Body of pancreas (tissue), 4 donors: ENCODE data around the gene FGFR3.

ENCODE experiments used
- POLR2A ChIP-seq, 3 donors: fragments of 450-650 bp; IDR thresholded peaks; one replicate each; pipeline ENCODE4 v1.6.1; 2016; ENCODE audit warnings: antibody characterized with exemption in 3 of 3, mild to moderate bottlenecking in 2 of 3
- TF ChIP-seq, protein P1 (sequence below), 7 experiments: fragments of 450-650 bp in 4 of 7; fragments of 200-600 bp in 3 of 7; sonication (generic) in 3 of 7; IDR thresholded peaks; one replicate each; pipeline ENCODE4 v1.5.1; 2016 to 2019; ENCODE audit warnings: antibody characterized with exemption in 7 of 7

DNA sequence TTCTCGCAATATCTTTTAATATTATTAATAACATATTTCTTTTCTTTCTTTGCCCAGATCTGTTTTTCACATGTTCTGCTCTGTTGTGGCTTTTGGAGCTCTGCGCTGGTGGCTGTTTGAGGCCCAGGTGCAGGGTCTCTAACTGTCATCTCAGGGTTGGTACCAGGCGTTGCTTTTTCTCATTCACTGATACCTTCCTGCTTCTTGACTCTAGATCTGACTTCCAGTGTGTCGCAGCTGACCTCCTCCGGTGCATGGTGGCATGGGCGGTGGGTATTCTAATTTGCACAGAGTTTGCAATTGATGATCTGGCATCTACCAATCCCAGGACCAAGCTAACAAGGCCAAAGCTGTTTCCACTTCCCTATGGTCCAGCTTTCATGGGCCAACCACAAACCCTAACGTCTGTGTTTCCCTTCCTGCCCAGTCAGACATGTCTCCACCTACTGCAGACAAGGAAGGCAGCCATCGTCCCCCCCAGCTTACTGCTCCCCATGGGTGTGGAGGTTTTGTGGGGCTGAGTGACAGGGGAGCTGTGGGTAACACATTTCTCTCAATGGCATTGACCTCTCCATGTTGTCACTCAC is 37.6 kb downstream of the FGFR3 start:
- TF ChIP-seq, protein P1, sequence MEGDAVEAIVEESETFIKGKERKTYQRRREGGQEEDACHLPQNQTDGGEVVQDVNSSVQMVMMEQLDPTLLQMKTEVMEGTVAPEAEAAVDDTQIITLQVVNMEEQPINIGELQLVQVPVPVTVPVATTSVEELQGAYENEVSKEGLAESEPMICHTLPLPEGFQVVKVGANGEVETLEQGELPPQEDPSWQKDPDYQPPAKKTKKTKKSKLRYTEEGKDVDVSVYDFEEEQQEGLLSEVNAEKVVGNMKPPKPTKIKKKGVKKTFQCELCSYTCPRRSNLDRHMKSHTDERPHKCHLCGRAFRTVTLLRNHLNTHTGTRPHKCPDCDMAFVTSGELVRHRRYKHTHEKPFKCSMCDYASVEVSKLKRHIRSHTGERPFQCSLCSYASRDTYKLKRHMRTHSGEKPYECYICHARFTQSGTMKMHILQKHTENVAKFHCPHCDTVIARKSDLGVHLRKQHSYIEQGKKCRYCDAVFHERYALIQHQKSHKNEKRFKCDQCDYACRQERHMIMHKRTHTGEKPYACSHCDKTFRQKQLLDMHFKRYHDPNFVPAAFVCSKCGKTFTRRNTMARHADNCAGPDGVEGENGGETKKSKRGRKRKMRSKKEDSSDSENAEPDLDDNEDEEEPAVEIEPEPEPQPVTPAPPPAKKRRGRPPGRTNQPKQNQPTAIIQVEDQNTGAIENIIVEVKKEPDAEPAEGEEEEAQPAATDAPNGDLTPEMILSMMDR (IDR thresholded peaks at IDR 0.05) = no peak
- no peak for TF ChIP-seq POLR2A (IDR thresholded peaks at IDR 0.05)
